SIG-M5 (cell line): ENCODE results near the gene PSMD13.
"Not testable (repeated sequence)": the region's sequence is repeated elsewhere in the genome, so short reads cannot be mapped to it uniquely, and the experiment has no call there.

ENCODE experiments used
- DNase-seq: peaks from one replicate; lab custom pipeline; 2025; lab: John Stamatoyannopoulos, UW

The PSMD13 gene

GRCh38 chr11:250740-251299, 14.0 kb downstream of the PSMD13 start:
- no peak for DNase-seq

GRCh38 chr11:251550-251949, 14.8 kb downstream of the PSMD13 start:
- DNase-seq, result no peak

GRCh38 chr11:252666-253065, 15.9 kb downstream of the PSMD13 start:
- no peak for DNase-seq

GRCh38 chr11:253160-253885, 16.5 kb downstream of the PSMD13 start:
- no peak for DNase-seq

- DNase-seq, result no peak
Observed at GRCh38 chr11:253886-254270, 17.1 kb downstream of the PSMD13 start.

GRCh38 chr11:255176-255575, 18.4 kb downstream of the PSMD13 start:
- no peak for DNase-seq

- no peak for DNase-seq
Observed at GRCh38 chr11:255816-256215, 19.0 kb downstream of the PSMD13 start.

- DNase-seq, result no peak
Observed at GRCh38 chr11:256952-257737, 20.4 kb downstream of the PSMD13 start.

- DNase-seq, result no peak
Observed at GRCh38 chr11:257766-258493, 21.2 kb downstream of the PSMD13 start.

GRCh38 chr11:259413-259812, 22.6 kb downstream of the PSMD13 start:
- no peak for DNase-seq

GRCh38 chr11:261624-262023, 24.8 kb downstream of the PSMD13 start:
- no peak for DNase-seq

GRCh38 chr11:266676-267439, 30.1 kb downstream of the PSMD13 start:
- no peak for DNase-seq

GRCh38 chr11:267491-267994, 30.8 kb downstream of the PSMD13 start:
- DNase-seq, result no peak

GRCh38 chr11:268716-269145, 32.0 kb downstream of the PSMD13 start:
- DNase-seq, result not testable (repeated sequence)

GRCh38 chr11:269146-269890, 32.5 kb downstream of the PSMD13 start:
- DNase-seq, result peak; percentile 95

GRCh38 chr11:270451-271318, 33.9 kb downstream of the PSMD13 start:
- no peak for DNase-seq

GRCh38 chr11:271319-271715, 34.5 kb downstream of the PSMD13 start:
- DNase-seq, result no peak

- no peak for DNase-seq
Observed at GRCh38 chr11:272195-272930, 35.6 kb downstream of the PSMD13 start.

- no peak for DNase-seq
Observed at GRCh38 chr11:272931-273198, 36.1 kb downstream of the PSMD13 start.
